ENCODE results near the gene R3HDM2. TPM values are rescaled to one million over a fixed set of nuclear protein-coding genes. Genes with fewer than 3 reads are reported as not detected.

Gene R3HDM2
- total RNA-seq, 1 donor from 2014 or later: 86.8 TPM

- Mint-ChIP-seq H3K4me3 (ENCODE audit: low read depth) (peak overlapping the region; percentile 64), H3K4me1 (ENCODE audit: low read depth) (peaks cover 19% of the 10 kb centered on the region), H3K9me3 (ENCODE audit: low read depth) (no peaks in the 10 kb centered on the region), H3K27me3 (peaks cover 63% of the 10 kb centered on the region), H3K36me3 (ENCODE audit: insufficient read depth) (no peaks in the 10 kb centered on the region), H3K27ac (peak overlapping the region; percentile 45)
- DNase-seq (ENCODE audit: low spot score, unreplicated experiment): no peak
- TF ChIP-seq CTCF (IDR thresholded peaks at IDR 0.05; ENCODE audit: unreplicated experiment): no peak
These were observed 31.0 kb upstream of the R3HDM2 start for GRCh38 chr12:57461917-57462250.

DNA sequence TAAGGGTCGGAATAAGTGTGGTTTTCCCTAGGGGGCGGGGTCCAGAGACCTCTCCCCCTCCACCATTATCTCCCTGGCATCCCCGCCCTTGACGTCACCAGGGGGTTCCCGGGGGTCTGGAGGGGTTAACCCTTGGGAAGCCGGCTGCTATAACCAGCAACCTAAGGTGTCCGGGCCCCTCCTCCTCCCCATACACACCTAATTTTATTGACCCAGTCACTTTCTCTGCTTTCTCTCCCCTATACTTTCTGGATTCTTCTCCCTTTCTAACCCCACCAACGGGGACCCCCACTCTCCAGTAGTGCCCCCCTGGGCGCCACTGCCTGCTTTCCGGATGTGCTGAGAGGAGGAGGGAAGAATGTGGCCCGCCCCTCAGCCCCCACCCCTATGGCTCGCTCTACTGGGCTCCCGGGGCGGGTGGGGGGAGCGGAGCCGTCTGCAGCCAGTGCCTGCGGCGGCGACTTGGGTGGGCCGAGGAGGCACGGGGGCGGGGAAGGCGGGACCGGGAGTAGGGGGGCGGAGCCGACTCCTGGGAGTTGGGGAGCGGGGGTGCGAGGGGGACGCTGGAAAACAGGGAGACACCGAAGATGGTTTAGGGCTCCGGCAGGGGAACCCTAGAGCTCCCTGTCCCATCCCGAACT is 30.6 kb upstream of the R3HDM2 start:
- no peaks in the 10 kb centered on the region for H3K9me3 Mint-ChIP-seq (ENCODE audit: low read depth)
- no peak for DNase-seq (ENCODE audit: low spot score, unreplicated experiment)
- no peaks in the 10 kb centered on the region for H3K36me3 Mint-ChIP-seq (ENCODE audit: insufficient read depth)
- peak overlapping the region; percentile 64 for H3K4me3 Mint-ChIP-seq (ENCODE audit: low read depth)
- no peak overlapping the region for H3K27ac Mint-ChIP-seq
- peaks cover 19% of the 10 kb centered on the region for H3K4me1 Mint-ChIP-seq (ENCODE audit: low read depth)
- no peak for TF ChIP-seq CTCF (IDR thresholded peaks at IDR 0.05; ENCODE audit: unreplicated experiment)
- H3K27me3 Mint-ChIP-seq: peaks cover 64% of the 10 kb centered on the region

DNA sequence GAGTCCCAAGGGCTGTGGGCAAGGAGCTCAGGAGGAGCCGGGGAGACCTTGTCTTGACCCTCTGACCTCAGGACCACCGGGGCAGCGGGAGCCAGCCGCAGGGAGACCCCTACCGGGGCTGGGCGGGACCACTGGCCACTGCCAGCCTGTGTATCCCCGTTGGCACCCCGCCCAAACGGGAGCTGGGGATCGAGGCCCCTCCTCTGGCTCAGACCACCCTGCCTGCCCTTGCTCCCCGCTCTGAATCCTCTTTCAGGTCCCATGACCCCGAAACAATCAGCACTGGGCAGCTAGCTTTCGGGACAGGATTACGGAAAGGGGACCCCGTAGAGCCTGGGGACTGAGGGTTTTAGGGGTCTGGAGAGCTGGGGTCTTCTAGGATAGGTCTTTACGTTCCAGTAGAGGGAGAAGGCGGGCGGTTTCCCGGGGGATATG is 30.0 kb upstream of the R3HDM2 start:
- TF ChIP-seq CTCF (IDR thresholded peaks at IDR 0.05; ENCODE audit: unreplicated experiment): peak; percentile 20
- peaks cover 66% of the 10 kb centered on the region for H3K27me3 Mint-ChIP-seq
- no peak for DNase-seq (ENCODE audit: low spot score, unreplicated experiment)
- no peaks in the 10 kb centered on the region for H3K36me3 Mint-ChIP-seq (ENCODE audit: insufficient read depth)
- H3K9me3 Mint-ChIP-seq (ENCODE audit: low read depth): no peaks in the 10 kb centered on the region
- peak overlapping the region; percentile 51 for H3K4me3 Mint-ChIP-seq (ENCODE audit: low read depth)
- no peak overlapping the region for H3K27ac Mint-ChIP-seq
- peaks cover 19% of the 10 kb centered on the region for H3K4me1 Mint-ChIP-seq (ENCODE audit: low read depth)

DNA sequence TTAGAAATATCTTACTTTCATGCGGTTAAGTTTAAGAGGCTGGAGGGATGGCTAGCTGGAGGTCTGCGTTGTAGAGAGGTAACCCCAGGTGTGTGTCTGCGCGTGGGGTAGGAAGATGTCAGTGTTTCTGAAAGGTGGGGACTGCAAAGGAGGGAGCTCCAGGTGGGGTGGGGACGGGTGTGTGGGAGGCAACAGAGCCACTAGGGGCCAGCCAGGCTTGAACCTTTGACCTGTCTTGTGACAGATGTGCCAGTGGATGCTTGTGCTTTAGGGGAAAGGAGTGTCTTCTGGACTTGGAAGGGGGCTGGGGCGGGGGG is 29.6 kb upstream of the R3HDM2 start:
- no peak for DNase-seq (ENCODE audit: low spot score, unreplicated experiment)
- no peak for TF ChIP-seq CTCF (IDR thresholded peaks at IDR 0.05; ENCODE audit: unreplicated experiment)
- H3K9me3 Mint-ChIP-seq (ENCODE audit: low read depth): no peaks in the 10 kb centered on the region
- peak overlapping the region; percentile 54 for H3K27ac Mint-ChIP-seq
- no peaks in the 10 kb centered on the region for H3K36me3 Mint-ChIP-seq (ENCODE audit: insufficient read depth)
- H3K4me1 Mint-ChIP-seq (ENCODE audit: low read depth): peaks cover 19% of the 10 kb centered on the region
- H3K4me3 Mint-ChIP-seq (ENCODE audit: low read depth): peak overlapping the region; percentile 64
- H3K27me3 Mint-ChIP-seq: peaks cover 66% of the 10 kb centered on the region

- peak within 1 kb of the TSS; percentile 90 for H3K4me3 Mint-ChIP-seq (ENCODE audit: low read depth)
- H3K4me1 Mint-ChIP-seq (ENCODE audit: low read depth): peaks cover 19% of the 10 kb centered on the region
- no peaks in the 10 kb centered on the region for H3K36me3 Mint-ChIP-seq (ENCODE audit: insufficient read depth)
- no peak for DNase-seq (ENCODE audit: low spot score, unreplicated experiment)
- peaks cover 64% of the 10 kb centered on the region for H3K27me3 Mint-ChIP-seq
- TF ChIP-seq CTCF (IDR thresholded peaks at IDR 0.05; ENCODE audit: unreplicated experiment): no peak
- H3K27ac Mint-ChIP-seq: peak within 1 kb of the TSS; percentile 87
- H3K9me3 Mint-ChIP-seq (ENCODE audit: low read depth): no peaks in the 10 kb centered on the region
These were observed 29.1 kb upstream of the R3HDM2 start, which contains the start of gene GLI1 for GRCh38 chr12:57459750-57460467. TSS of gene GLI1 (plus strand) at chr12:57459785. CDS start at chr12:57463692, 3,907 bp downstream.

Data from progenitor cell of endocrine pancreas (in vitro differentiated cells).